Astrocyte of the cerebellum (primary cell): ENCODE results near the gene ACER3.

Experiments
- DNase-seq: peaks from one replicate; pipeline ENCODE4 v3.0.0-alpha.2; 2011; ENCODE audit warnings: low read depth
- H3K4me3 ChIP-seq: 2 replicates; pipeline ENCODE4 v1.5.1; 2011; ENCODE audit warnings: mild to moderate bottlenecking, low read depth, low read length, moderate library complexity
- CTCF ChIP-seq: IDR thresholded peaks from 2 replicates; pipeline ENCODE4 v1.5.1; 2012; ENCODE audit warnings: low read length, low read depth, moderate library complexity, mild to moderate bottlenecking; ENCODE audit errors: missing control alignments
- in situ Hi-C: cut with HindIII; loops from 2 replicates; pipeline ENCODE4 v1.10.0; 2017; ENCODE audit warnings: low sequenced_read_pairs

ACER3 gene

DNA sequence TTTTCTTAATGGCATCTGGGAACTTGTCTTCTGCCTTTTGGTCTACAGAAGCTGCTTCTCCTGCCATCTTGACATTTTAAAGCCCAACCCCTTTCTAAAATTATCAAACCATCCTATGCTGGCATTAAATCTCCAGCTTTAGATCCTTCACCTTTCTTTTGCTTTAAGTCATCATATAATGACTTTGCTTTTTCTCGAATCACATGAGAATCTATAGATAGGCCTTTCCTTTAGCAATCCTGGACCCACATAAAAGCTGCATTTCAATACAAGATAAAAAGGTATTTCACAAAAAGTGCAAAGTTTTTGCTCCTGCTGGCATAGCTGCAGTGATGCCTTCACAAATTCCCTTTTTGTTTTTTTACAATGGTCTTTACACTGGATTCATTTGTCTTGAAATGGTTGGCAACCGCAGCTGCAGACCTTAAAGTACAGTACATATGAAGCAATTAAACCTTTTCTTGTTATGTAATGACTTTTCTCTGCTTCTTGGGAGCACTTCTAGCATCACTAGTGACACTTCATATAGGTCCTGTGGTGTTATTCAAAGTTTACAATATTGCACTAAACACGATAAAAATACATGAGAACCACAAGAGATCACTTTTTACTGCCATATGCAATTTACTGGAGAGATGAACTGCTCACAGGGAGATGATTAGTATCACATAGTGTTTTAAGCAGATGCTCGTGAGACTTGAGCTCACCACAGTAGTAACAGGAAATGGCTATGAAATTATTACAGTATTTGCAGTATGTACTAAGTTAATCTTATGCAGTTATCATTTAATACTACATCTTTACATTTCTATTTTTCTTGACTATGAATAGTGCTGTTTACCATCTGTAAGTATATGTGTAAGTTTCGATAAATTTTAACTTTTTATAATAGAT is 41.6 kb downstream of the ACER3 start:
- TF ChIP-seq CTCF, result no peak
- no peak for DNase-seq
- H3K4me3 ChIP-seq, result no peak overlapping the region
- in situ Hi-C loops, result no loop called here

GRCh38 chr11:76903325-76903724 is 42.6 kb downstream of the ACER3 start:
- TF ChIP-seq CTCF, result no peak
- H3K4me3 ChIP-seq, result no peak overlapping the region
- in situ Hi-C loops, result no loop called here
- no peak for DNase-seq

- in situ Hi-C loops, result no loop called here
- no peak for TF ChIP-seq CTCF
- no peak overlapping the region for H3K4me3 ChIP-seq
- no peak for DNase-seq
These were observed 50.1 kb downstream of the ACER3 start for GRCh38 chr11:76910620-76911414.

DNA sequence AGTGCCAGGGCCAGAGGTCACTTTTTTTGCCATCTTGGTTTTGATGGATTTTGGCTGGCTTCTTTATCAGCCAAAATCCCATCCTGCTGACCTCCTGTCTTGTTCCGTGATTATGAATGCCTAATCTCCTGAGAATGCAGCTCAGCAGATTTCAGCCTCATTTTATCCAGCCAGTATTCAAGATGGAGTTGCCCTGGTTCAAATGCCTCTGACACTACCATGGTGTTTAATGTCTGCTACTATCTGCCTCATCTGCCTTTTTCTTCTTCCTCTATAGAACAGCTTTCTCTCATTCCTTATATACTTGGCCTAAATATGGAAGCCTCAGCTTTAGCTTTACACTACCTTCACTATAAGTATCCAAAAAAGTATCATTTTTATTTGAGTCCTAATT is 50.7 kb downstream of the ACER3 start:
- no peak for TF ChIP-seq CTCF
- no peak overlapping the region for H3K4me3 ChIP-seq
- DNase-seq, result no peak
- in situ Hi-C loops, result no loop called here

GRCh38 chr11:76916712-76917111 is 56.0 kb downstream of the ACER3 start:
- in situ Hi-C loops, result no loop called here
- TF ChIP-seq CTCF, result no peak
- no peak overlapping the region for H3K4me3 ChIP-seq
- no peak for DNase-seq

DNA sequence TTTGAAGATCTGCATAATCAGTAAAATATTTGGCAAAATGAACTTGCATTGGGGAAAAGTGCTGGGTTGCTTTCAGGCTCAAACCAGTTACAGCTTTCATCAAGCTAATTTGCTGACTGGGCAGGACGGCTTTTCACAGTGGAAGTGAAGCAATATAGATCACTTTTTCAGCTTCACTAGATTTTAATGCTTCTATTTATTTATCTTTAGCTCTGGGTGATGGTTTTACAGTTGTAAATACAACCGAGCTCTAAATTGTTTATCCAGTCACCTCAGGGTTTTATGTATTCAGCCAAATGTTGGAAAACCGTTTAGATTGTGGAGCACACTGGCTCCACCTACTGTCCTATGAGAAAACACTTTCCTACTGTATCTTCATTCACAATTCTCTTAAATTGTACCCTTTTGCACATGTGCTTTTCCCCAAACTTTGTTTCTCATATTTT is 58.2 kb downstream of the ACER3 start:
- DNase-seq, result peak; percentile 42
- no peak overlapping the region for H3K4me3 ChIP-seq
- TF ChIP-seq CTCF, result peak; percentile 78
- in situ Hi-C loops, result no loop called here
